H9 (cell line): Measurements from ENCODE around the gene FAM174C. TPM values are rescaled to one million over a fixed set of nuclear protein-coding genes. Genes with fewer than 3 reads are reported as not detected.

Source experiments
- DNase-seq: peaks from one replicate; pipeline ENCODE4 v3.0.0-alpha.2; 2017
- H2AFZ ChIP-seq: one replicate; pipeline ENCODE4 v1.6.1; 2013; ENCODE audit warnings: mild to moderate bottlenecking, low read length, control low read depth, moderate library complexity
- H2AK5ac ChIP-seq: 2 replicates; pipeline ENCODE4 v1.6.1; 2013; ENCODE audit warnings: low read length, control low read depth, mixed read lengths; ENCODE audit not compliant: insufficient read length
- H2BK120ac ChIP-seq: one replicate; pipeline ENCODE4 v1.6.1; 2013; ENCODE audit warnings: low read depth, mild to moderate bottlenecking, low read length, control low read depth, inconsistent platforms; ENCODE audit not compliant: poor library complexity, severe bottlenecking
- H2BK12ac ChIP-seq: 2 replicates; pipeline ENCODE4 v1.6.1; 2013; ENCODE audit warnings: low read length, control low read depth, mixed read lengths, low read depth; ENCODE audit not compliant: insufficient read length
- H2BK15ac ChIP-seq: 2 replicates; pipeline ENCODE4 v1.6.1; 2013; ENCODE audit warnings: low read depth, low read length, control low read depth
- H2BK20ac ChIP-seq: one replicate; pipeline ENCODE4 v1.6.1; 2013; ENCODE audit warnings: low read depth, mild to moderate bottlenecking, low read length, control low read depth, inconsistent platforms; ENCODE audit not compliant: poor library complexity, severe bottlenecking
- H2BK5ac ChIP-seq: 2 replicates; pipeline ENCODE4 v1.6.1; 2013; ENCODE audit warnings: low read length, control low read depth, mixed read lengths; ENCODE audit not compliant: insufficient read length
- H3K14ac ChIP-seq: 2 replicates; pipeline ENCODE4 v1.6.1; 2013; ENCODE audit warnings: low read length, control low read depth; ENCODE audit not compliant: insufficient read depth
- H3K18ac ChIP-seq: 2 replicates; pipeline ENCODE4 v1.6.1; 2013; ENCODE audit warnings: low read depth, mild to moderate bottlenecking, mixed read lengths, low read length, control low read depth; ENCODE audit not compliant: insufficient read length
- H3K23ac ChIP-seq: 2 replicates; pipeline ENCODE4 v1.6.1; 2013; ENCODE audit warnings: low read length, control low read depth, mixed read lengths, low read depth; ENCODE audit not compliant: insufficient read length
- H3K23me2 ChIP-seq: 2 replicates; pipeline ENCODE4 v1.6.1; 2013; ENCODE audit warnings: low read depth, mild to moderate bottlenecking, mixed read lengths, low read length, control low read depth; ENCODE audit not compliant: insufficient read length, poor library complexity, severe bottlenecking
- H3K27ac ChIP-seq: 2 replicates; pipeline ENCODE4 v1.5.1; 2013; ENCODE audit warnings: low read length, control low read depth, mixed read lengths, low read depth; ENCODE audit not compliant: insufficient read length
- H3K27me3 ChIP-seq: 2 replicates; pipeline ENCODE4 v1.6.1; 2013; ENCODE audit warnings: low read length, control low read depth, inconsistent platforms; ENCODE audit not compliant: insufficient read depth
- H3K4ac ChIP-seq: 2 replicates; pipeline ENCODE4 v1.6.1; 2013; ENCODE audit warnings: low read depth, mild to moderate bottlenecking, control low read depth, inconsistent platforms, low read length, moderate library complexity
- H3K4me1 ChIP-seq: 2 replicates; pipeline ENCODE4 v1.6.1; 2013; ENCODE audit warnings: low read length, control low read depth, inconsistent platforms; ENCODE audit not compliant: insufficient read depth
- H3K4me2 ChIP-seq: 2 replicates; pipeline ENCODE4 v1.6.1; 2013; ENCODE audit warnings: low read length, control low read depth, mixed read lengths; ENCODE audit not compliant: insufficient read length, insufficient read depth
- H3K56ac ChIP-seq: 2 replicates; pipeline ENCODE4 v1.6.1; 2013; ENCODE audit warnings: low read depth, mild to moderate bottlenecking, mixed read lengths, low read length, control low read depth; ENCODE audit not compliant: insufficient read length
- H3K79me1 ChIP-seq: 2 replicates; pipeline ENCODE4 v1.6.1; 2013; ENCODE audit warnings: low read depth, mild to moderate bottlenecking, moderate library complexity, low read length, control low read depth, inconsistent platforms; ENCODE audit not compliant: insufficient read depth, poor library complexity, severe bottlenecking
- H3K79me2 ChIP-seq: 2 replicates; pipeline ENCODE4 v1.6.1; 2013; ENCODE audit warnings: low read length, control low read depth, inconsistent platforms; ENCODE audit not compliant: insufficient read depth
- H3K9ac ChIP-seq: 2 replicates; pipeline ENCODE4 v1.6.1; 2013; ENCODE audit warnings: low read length, control low read depth, mixed read lengths; ENCODE audit not compliant: insufficient read length; ENCODE audit errors: extremely low read depth
- H3K9me3 ChIP-seq: one replicate; pipeline ENCODE4 v1.6.1; 2013; ENCODE audit warnings: low read depth, low read length, inconsistent platforms; ENCODE audit not compliant: control insufficient read depth
- H3T11ph ChIP-seq: one replicate; pipeline ENCODE4 v1.6.1; 2013; ENCODE audit warnings: mild to moderate bottlenecking, low read length, control low read depth, inconsistent platforms
- H4K20me1 ChIP-seq: one replicate; pipeline ENCODE4 v1.6.1; 2013; ENCODE audit not compliant: control insufficient read depth, insufficient read length, insufficient read depth
- H4K5ac ChIP-seq: 2 replicates; pipeline ENCODE4 v1.6.1; 2013; ENCODE audit warnings: low read depth, mild to moderate bottlenecking, mixed read lengths, low read length, control low read depth; ENCODE audit not compliant: insufficient read length
- H4K8ac ChIP-seq: replicated peaks from 2 replicates; pipeline ENCODE4 v1.6.1; 2013; ENCODE audit warnings: low read length, control low read depth, mixed read lengths, low read depth; ENCODE audit not compliant: insufficient read length
- H4K91ac ChIP-seq: 2 replicates; pipeline ENCODE4 v1.6.1; 2013; ENCODE audit warnings: low read depth, mild to moderate bottlenecking, moderate library complexity, mixed read lengths, low read length, control low read depth; ENCODE audit not compliant: insufficient read length
- H3K27ac Mint-ChIP-seq, 3 experiments: 2 replicates in 2 of 3; 3 replicates in 1 of 3; pipeline ENCODE4 v1.8.0; 2020 to 2021; ENCODE audit warnings: mixed read lengths in 3 of 3, mild to moderate bottlenecking in 1 of 3, moderate library complexity in 1 of 3
- H3K27me3 Mint-ChIP-seq: 2 replicates; pipeline ENCODE4 v1.8.0; 2021; ENCODE audit warnings: low read depth, mild to moderate bottlenecking, moderate library complexity, mixed read lengths
- H3K36me3 Mint-ChIP-seq, 3 experiments: 2 replicates in 2 of 3; 3 replicates in 1 of 3; pipeline ENCODE4 v1.8.0; 2020 to 2021; ENCODE audit warnings: low read depth in 3 of 3, mixed read lengths in 3 of 3; ENCODE audit not compliant: insufficient read depth in 1 of 3
- H3K4me1 Mint-ChIP-seq, 2 experiments: 2 replicates each; pipeline ENCODE4 v1.8.0; 2020; ENCODE audit warnings: mixed read lengths in 2 of 2
- H3K4me3 Mint-ChIP-seq, 2 experiments: 2 replicates in 1 of 2; 3 replicates in 1 of 2; pipeline ENCODE4 v1.8.0; 2020 to 2021; ENCODE audit warnings: mild to moderate bottlenecking in 2 of 2, mixed read lengths in 2 of 2, moderate library complexity in 1 of 2
- H3K9me3 Mint-ChIP-seq, 2 experiments: 2 replicates in 1 of 2; 3 replicates in 1 of 2; pipeline ENCODE4 v1.8.0; 2020; ENCODE audit warnings: mild to moderate bottlenecking in 2 of 2, mixed read lengths in 2 of 2, moderate library complexity in 1 of 2
- CTCF ChIP-seq: fragments of 200-600 bp; sonication (generic); conservative IDR thresholded peaks from 3 replicates; pipeline ENCODE4 v1.8.0; 2021; ENCODE audit warnings: antibody characterized with exemption, mild to moderate bottlenecking
- WGBS: extraction: QIAGEN DNeasy Blood & Tissue Kit; methylation state at CpG from one replicate; pipeline ENCODE4 v1.1.7; 2013; ENCODE audit warnings: missing lambda C conversion rate, low lambda C conversion rate, mixed read lengths; ENCODE audit not compliant: insufficient read length; ENCODE audit errors: extremely low coverage; 5-methylcytosine and 5-hydroxymethylcytosine counted together
- total RNA-seq: library from RNA; stranded (reverse); gene quantifications from 2 replicates; pipeline ENCODE4 v1.2.1, GENCODE V29; 2021

The FAM174C gene
- total RNA-seq, 1 experiment from 2014 or later, result 63.0 TPM

- H3K4me3 Mint-ChIP-seq, result peak overlapping the region; percentile 49 to 69; a peak in 4 of 5 replicates
- H3K4me1 Mint-ChIP-seq, result peaks cover 58 to 62% of the 10 kb centered on the region in 2 experiments
- no peak overlapping the region for H3K27ac ChIP-seq
Observed at GRCh38 chr19:1262623-1263123, 12.7 kb upstream of the FAM174C start.

More at GRCh38 chr19:1262623-1263123, 12.7 kb upstream of the FAM174C start:
- no peaks in the 10 kb centered on the region for H3K79me1 ChIP-seq
- no peak overlapping the region for H3K4ac ChIP-seq
- H3K27ac Mint-ChIP-seq, result peak overlapping the region in 2 of 3 experiments; percentile 74 to 75; a peak in 3 of 7 replicates
- no peak for TF ChIP-seq CTCF
- no peak for DNase-seq
- no peak overlapping the region for H2BK15ac ChIP-seq
- no CpG with 5 or more reads among the region's 21 CpGs for WGBS
- H3K56ac ChIP-seq, result no peak overlapping the region
- H3K23me2 ChIP-seq, result peaks cover 27% of the 10 kb centered on the region
- no peak overlapping the region for H2AK5ac ChIP-seq
- no peak overlapping the region for H3K9ac ChIP-seq
- H3K9me3 Mint-ChIP-seq, result no peaks in the 10 kb centered on the region; a peak in 1 of 5 replicates
- H4K20me1 ChIP-seq, result no peaks in the 10 kb centered on the region
- no peaks in the 10 kb centered on the region for H3K27me3 ChIP-seq
- H3T11ph ChIP-seq, result no peak overlapping the region
- no peak overlapping the region for H2BK5ac ChIP-seq
- peaks cover 7% of the 10 kb centered on the region for H3K27me3 Mint-ChIP-seq
- H2BK20ac ChIP-seq, result no peak overlapping the region
- no peak overlapping the region for H4K8ac ChIP-seq
- peaks cover 3 to 26% (median 9%) of the 10 kb centered on the region in 3 experiments for H3K36me3 Mint-ChIP-seq
- H2BK12ac ChIP-seq, result no peak overlapping the region
- no peak overlapping the region for H3K23ac ChIP-seq
- H2BK120ac ChIP-seq, result no peak overlapping the region
- H4K5ac ChIP-seq, result no peak overlapping the region
- peaks cover 4% of the 10 kb centered on the region; the same call in 1 of the 2 replicates for H3K4me1 ChIP-seq
- no peak overlapping the region for H3K18ac ChIP-seq
- no peaks in the 10 kb centered on the region for H3K79me2 ChIP-seq
- no peak overlapping the region for H4K91ac ChIP-seq
- no peaks in the 10 kb centered on the region for H3K9me3 ChIP-seq
- no peak overlapping the region for H2AFZ ChIP-seq
- peak overlapping the region; percentile 84 for H3K4me2 ChIP-seq
- H3K14ac ChIP-seq, result no peak overlapping the region; the same call in 1 of the 2 replicates
